ENCODE results near the gene CCDC112. TPM values are rescaled to one million over a fixed set of nuclear protein-coding genes. Genes with fewer than 3 reads are reported as not detected.

The CCDC112 gene
- total and polyA plus RNA-seq, 4 experiments from 2014 or later = 2.4 to 6.3 (median 5.3) TPM

GRCh38 chr5:115282131-115282530 is 14.3 kb downstream of the CCDC112 start:
- H3K9me3 Mint-ChIP-seq = no peaks in the 10 kb centered on the region
- Histone ChIP-seq H3K9me3 (ENCODE audit: control insufficient read depth in 1 of 2, low read length in 2 of 2) (no peaks in the 10 kb centered on the region), H3K27me3 (ENCODE audit: insufficient read depth, low read length) (no peaks in the 10 kb centered on the region), H3K27ac (ENCODE audit: low read depth, low read length) (no peak overlapping the region), H3K4me3 (ENCODE audit: low read length in 2 of 2) (no peak overlapping the region), H3K4me1 (ENCODE audit: insufficient read depth, low read length) (no peaks in the 10 kb centered on the region), H3K36me3 (ENCODE audit: insufficient read depth, low read length) (no peaks in the 10 kb centered on the region)
- H3K36me3 Mint-ChIP-seq = peaks cover 0 to 17% of the 10 kb centered on the region in 2 donors
- POLR2A ChIA-PET (ENCODE audit: partially characterized antibody) = no interaction called here
- no peak overlapping the region for H3K4me3 Mint-ChIP-seq
- intact Hi-C loops (cut with micrococcal nuclease) = no loop called here
- H3K27me3 Mint-ChIP-seq = no peaks in the 10 kb centered on the region
- no peak overlapping the region for H3K27ac Mint-ChIP-seq
- H3K4me1 Mint-ChIP-seq = peaks cover 0 to 5% (median 3%) of the 10 kb centered on the region in 4 donors
- no peak for DNase-seq
- CTCF ChIA-PET (ENCODE audit: partially characterized antibody) = no interaction called here

GRCh38 chr5:115274584-115274983 is 21.9 kb downstream of the CCDC112 start:
- ChIA-PET POLR2A (ENCODE audit: partially characterized antibody) (no interaction called here), CTCF (ENCODE audit: partially characterized antibody) (no interaction called here)
- H3K9me3 ChIP-seq (ENCODE audit: control insufficient read depth in 1 of 2, low read length in 2 of 2) = no peaks in the 10 kb centered on the region
- Mint-ChIP-seq H3K27me3 (no peaks in the 10 kb centered on the region), H3K9me3 (no peaks in the 10 kb centered on the region), H3K27ac (no peak overlapping the region), H3K4me3 (no peak overlapping the region), H3K4me1 (no peaks in the 10 kb centered on the region), H3K36me3 (peaks cover 11 to 24% of the 10 kb centered on the region in 2 donors)
- no peaks in the 10 kb centered on the region for H3K36me3 ChIP-seq (ENCODE audit: insufficient read depth, low read length)
- H3K4me3 ChIP-seq (ENCODE audit: low read length in 2 of 2) = no peak overlapping the region
- intact Hi-C loops (cut with micrococcal nuclease) = no loop called here
- H3K4me1 ChIP-seq (ENCODE audit: insufficient read depth, low read length) = no peaks in the 10 kb centered on the region
- no peaks in the 10 kb centered on the region for H3K27me3 ChIP-seq (ENCODE audit: insufficient read depth, low read length)
- no peak for DNase-seq
- H3K27ac ChIP-seq (ENCODE audit: low read depth, low read length) = no peak overlapping the region

GRCh38 chr5:115272297-115272958 is 24.0 kb downstream of the CCDC112 start:
- no peaks in the 10 kb centered on the region for H3K27me3 ChIP-seq (ENCODE audit: insufficient read depth, low read length)
- H3K4me3 Mint-ChIP-seq = no peak overlapping the region
- H3K9me3 ChIP-seq (ENCODE audit: control insufficient read depth in 1 of 2, low read length in 2 of 2) = no peaks in the 10 kb centered on the region
- no peaks in the 10 kb centered on the region for H3K4me1 Mint-ChIP-seq
- H3K9me3 Mint-ChIP-seq = no peaks in the 10 kb centered on the region
- no peaks in the 10 kb centered on the region for H3K36me3 ChIP-seq (ENCODE audit: insufficient read depth, low read length)
- no peaks in the 10 kb centered on the region for H3K4me1 ChIP-seq (ENCODE audit: insufficient read depth, low read length)
- H3K27ac ChIP-seq (ENCODE audit: low read depth, low read length) = no peak overlapping the region
- POLR2A ChIA-PET (ENCODE audit: partially characterized antibody) = no interaction called here
- intact Hi-C loops (cut with micrococcal nuclease) = no loop called here
- CTCF ChIA-PET (ENCODE audit: partially characterized antibody) = no interaction called here
- H3K4me3 ChIP-seq (ENCODE audit: low read length in 2 of 2) = no peak overlapping the region
- H3K36me3 Mint-ChIP-seq = peaks cover 11 to 24% of the 10 kb centered on the region in 2 donors
- H3K27ac Mint-ChIP-seq = no peak overlapping the region
- no peaks in the 10 kb centered on the region for H3K27me3 Mint-ChIP-seq
- no peak for DNase-seq

GRCh38 chr5:115271295-115272050 is 25.0 kb downstream of the CCDC112 start:
- no peaks in the 10 kb centered on the region for H3K4me1 Mint-ChIP-seq
- H3K36me3 ChIP-seq (ENCODE audit: insufficient read depth, low read length) = no peaks in the 10 kb centered on the region
- H3K27ac ChIP-seq (ENCODE audit: low read depth, low read length) = no peak overlapping the region
- H3K9me3 ChIP-seq (ENCODE audit: control insufficient read depth in 1 of 2, low read length in 2 of 2) = no peaks in the 10 kb centered on the region
- no peaks in the 10 kb centered on the region for H3K9me3 Mint-ChIP-seq
- H3K36me3 Mint-ChIP-seq = peaks cover 11 to 24% of the 10 kb centered on the region in 2 donors
- no peak for DNase-seq
- H3K4me3 Mint-ChIP-seq = no peak overlapping the region
- CTCF ChIA-PET (ENCODE audit: partially characterized antibody) = no interaction called here
- POLR2A ChIA-PET (ENCODE audit: partially characterized antibody) = no interaction called here
- no peaks in the 10 kb centered on the region for H3K4me1 ChIP-seq (ENCODE audit: insufficient read depth, low read length)
- intact Hi-C loops (cut with micrococcal nuclease) = no loop called here
- no peak overlapping the region for H3K27ac Mint-ChIP-seq
- H3K27me3 ChIP-seq (ENCODE audit: insufficient read depth, low read length) = no peaks in the 10 kb centered on the region
- no peak overlapping the region for H3K4me3 ChIP-seq (ENCODE audit: low read length in 2 of 2)
- no peaks in the 10 kb centered on the region for H3K27me3 Mint-ChIP-seq

GRCh38 chr5:115267617-115268016 is 28.8 kb downstream of the CCDC112 start:
- CTCF ChIA-PET (ENCODE audit: partially characterized antibody) = no interaction called here

GRCh38 chr5:115265220-115265619 is 31.2 kb downstream of the CCDC112 start:
- no peaks in the 10 kb centered on the region for H3K27me3 Mint-ChIP-seq
- H3K9me3 ChIP-seq (ENCODE audit: control insufficient read depth in 1 of 2, low read length in 2 of 2) = no peaks in the 10 kb centered on the region
- DNase-seq = no peak
- H3K27me3 ChIP-seq (ENCODE audit: insufficient read depth, low read length) = no peaks in the 10 kb centered on the region
- CTCF ChIA-PET (ENCODE audit: partially characterized antibody) = no interaction called here
- H3K4me1 Mint-ChIP-seq = peaks cover 19 to 31% (median 24%) of the 10 kb centered on the region in 4 donors
- H3K27ac Mint-ChIP-seq = no peak overlapping the region
- peaks cover 25% of the 10 kb centered on the region for H3K4me1 ChIP-seq (ENCODE audit: insufficient read depth, low read length)
- POLR2A ChIA-PET (ENCODE audit: partially characterized antibody) = no interaction called here
- peaks cover 0 to 16% of the 10 kb centered on the region in 2 donors for H3K36me3 Mint-ChIP-seq
- no peak overlapping the region for H3K4me3 ChIP-seq (ENCODE audit: low read length in 2 of 2)
- H3K27ac ChIP-seq (ENCODE audit: low read depth, low read length) = no peak overlapping the region
- H3K36me3 ChIP-seq (ENCODE audit: insufficient read depth, low read length) = no peaks in the 10 kb centered on the region
- no peak overlapping the region for H3K4me3 Mint-ChIP-seq
- no peaks in the 10 kb centered on the region for H3K9me3 Mint-ChIP-seq
- intact Hi-C loops (cut with micrococcal nuclease) = no loop called here

More at GRCh38 chr5:115267617-115268016, 28.8 kb downstream of the CCDC112 start:
- POLR2A ChIA-PET (ENCODE audit: partially characterized antibody) = no interaction called here
- Mint-ChIP-seq H3K4me1 (peaks cover 4 to 9% (median 7%) of the 10 kb centered on the region in 4 donors), H3K27ac (no peak overlapping the region), H3K4me3 (no peak overlapping the region), H3K36me3 (peaks cover 7 to 16% of the 10 kb centered on the region in 2 donors), H3K9me3 (no peaks in the 10 kb centered on the region), H3K27me3 (no peaks in the 10 kb centered on the region)
- Histone ChIP-seq H3K27me3 (ENCODE audit: insufficient read depth, low read length) (no peaks in the 10 kb centered on the region), H3K4me1 (ENCODE audit: insufficient read depth, low read length) (peaks cover 6% of the 10 kb centered on the region), H3K4me3 (ENCODE audit: low read length in 2 of 2) (no peak overlapping the region), H3K36me3 (ENCODE audit: insufficient read depth, low read length) (no peaks in the 10 kb centered on the region), H3K27ac (ENCODE audit: low read depth, low read length) (no peak overlapping the region), H3K9me3 (ENCODE audit: control insufficient read depth in 1 of 2, low read length in 2 of 2) (no peaks in the 10 kb centered on the region)
- no peak for DNase-seq
- intact Hi-C loops (cut with micrococcal nuclease) = no loop called here

- intact Hi-C loops (cut with micrococcal nuclease) = no loop called here
- POLR2A ChIA-PET (ENCODE audit: partially characterized antibody) = no interaction called here
- no peak overlapping the region for H3K27ac Mint-ChIP-seq
Observed at GRCh38 chr5:115264786-115265185, 31.7 kb downstream of the CCDC112 start.

More at GRCh38 chr5:115264786-115265185, 31.7 kb downstream of the CCDC112 start:
- Mint-ChIP-seq H3K9me3 (no peaks in the 10 kb centered on the region), H3K27me3 (no peaks in the 10 kb centered on the region), H3K36me3 (peaks cover 0 to 15% of the 10 kb centered on the region in 2 donors), H3K4me3 (no peak overlapping the region), H3K4me1 (peaks cover 20 to 36% (median 26%) of the 10 kb centered on the region in 4 donors)
- CTCF ChIA-PET (ENCODE audit: partially characterized antibody) = no interaction called here
- no peak for DNase-seq
- Histone ChIP-seq H3K27me3 (ENCODE audit: insufficient read depth, low read length) (no peaks in the 10 kb centered on the region), H3K9me3 (ENCODE audit: control insufficient read depth in 1 of 2, low read length in 2 of 2) (no peaks in the 10 kb centered on the region), H3K4me1 (ENCODE audit: insufficient read depth, low read length) (peaks cover 29% of the 10 kb centered on the region), H3K27ac (ENCODE audit: low read depth, low read length) (no peak overlapping the region), H3K4me3 (ENCODE audit: low read length in 2 of 2) (no peak overlapping the region), H3K36me3 (ENCODE audit: insufficient read depth, low read length) (no peaks in the 10 kb centered on the region)

Measured in CD4-positive, alpha-beta memory T cell (primary cell).